ENCODE data around the gene AHSP.

DNA sequence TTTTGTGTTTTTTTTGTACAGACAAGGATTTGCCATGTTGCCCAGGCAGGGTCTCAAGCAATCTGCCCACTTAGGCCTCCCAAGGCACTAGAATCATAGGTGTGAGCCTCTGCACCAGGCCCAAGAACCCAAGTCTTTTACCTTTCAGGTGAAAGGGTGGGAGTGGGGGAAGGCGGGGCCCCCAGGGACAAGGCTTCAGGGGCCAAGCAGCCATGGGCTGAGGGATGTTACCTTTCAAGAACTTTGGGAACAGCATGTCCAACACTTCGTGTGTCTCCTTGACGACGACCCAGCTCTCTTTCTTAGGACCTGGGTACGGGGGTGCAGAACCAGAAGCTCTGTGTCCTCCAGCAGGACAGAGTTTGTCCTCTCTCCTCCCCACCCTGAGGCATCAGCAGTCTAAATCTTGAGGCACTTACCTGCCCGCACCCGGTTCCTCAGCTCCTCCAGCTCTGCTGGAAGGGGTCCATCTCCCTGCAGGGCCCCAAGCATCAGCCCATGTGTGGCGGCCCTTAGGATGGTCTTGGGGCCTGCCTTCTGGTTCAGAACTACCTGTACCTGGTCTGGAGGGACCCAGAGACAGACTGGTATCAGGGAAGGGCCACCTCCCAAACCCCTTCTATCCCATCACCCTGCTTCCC lies 35.8 kb upstream of the AHSP start:
- TF ChIP-seq, protein P1, sequence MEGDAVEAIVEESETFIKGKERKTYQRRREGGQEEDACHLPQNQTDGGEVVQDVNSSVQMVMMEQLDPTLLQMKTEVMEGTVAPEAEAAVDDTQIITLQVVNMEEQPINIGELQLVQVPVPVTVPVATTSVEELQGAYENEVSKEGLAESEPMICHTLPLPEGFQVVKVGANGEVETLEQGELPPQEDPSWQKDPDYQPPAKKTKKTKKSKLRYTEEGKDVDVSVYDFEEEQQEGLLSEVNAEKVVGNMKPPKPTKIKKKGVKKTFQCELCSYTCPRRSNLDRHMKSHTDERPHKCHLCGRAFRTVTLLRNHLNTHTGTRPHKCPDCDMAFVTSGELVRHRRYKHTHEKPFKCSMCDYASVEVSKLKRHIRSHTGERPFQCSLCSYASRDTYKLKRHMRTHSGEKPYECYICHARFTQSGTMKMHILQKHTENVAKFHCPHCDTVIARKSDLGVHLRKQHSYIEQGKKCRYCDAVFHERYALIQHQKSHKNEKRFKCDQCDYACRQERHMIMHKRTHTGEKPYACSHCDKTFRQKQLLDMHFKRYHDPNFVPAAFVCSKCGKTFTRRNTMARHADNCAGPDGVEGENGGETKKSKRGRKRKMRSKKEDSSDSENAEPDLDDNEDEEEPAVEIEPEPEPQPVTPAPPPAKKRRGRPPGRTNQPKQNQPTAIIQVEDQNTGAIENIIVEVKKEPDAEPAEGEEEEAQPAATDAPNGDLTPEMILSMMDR (IDR thresholded peaks at IDR 0.05) = no peak
- no peak for TF ChIP-seq POLR2A (IDR thresholded peaks at IDR 0.05)
- TF ChIP-seq EP300 (IDR thresholded peaks at IDR 0.05) = no peak
